GM12873 (cell line): ENCODE data around the gene CDC7.

Experiments used
- TF ChIP-seq, protein P1 (sequence below): IDR thresholded peaks from 2 replicates; pipeline ENCODE4 v1.5.1; 2012; ENCODE audit warnings: low read depth, mild to moderate bottlenecking, moderate library complexity, low read length, control low read depth; ENCODE audit not compliant: insufficient read depth; ENCODE audit errors: missing control alignments

CDC7 gene

DNA sequence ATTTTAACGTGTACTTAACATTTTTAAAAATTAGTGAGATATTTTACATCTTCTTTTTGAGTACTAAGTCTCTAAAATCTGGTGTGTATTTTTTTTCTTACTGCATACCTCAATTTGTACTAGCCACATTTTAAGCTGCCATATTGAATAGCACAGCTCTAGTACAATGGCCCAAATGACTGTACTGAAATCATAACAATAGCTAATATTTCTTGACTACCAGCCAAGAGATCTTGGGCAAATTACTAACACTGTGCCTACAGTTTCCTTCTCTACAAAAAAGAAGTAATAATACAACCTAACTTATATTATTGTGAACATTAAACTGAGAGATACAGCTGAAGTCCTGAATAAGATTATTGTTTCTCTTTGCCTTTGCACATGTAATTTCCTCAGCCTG, 57.2 kb downstream of the CDC7 start:
- TF ChIP-seq, protein P1, sequence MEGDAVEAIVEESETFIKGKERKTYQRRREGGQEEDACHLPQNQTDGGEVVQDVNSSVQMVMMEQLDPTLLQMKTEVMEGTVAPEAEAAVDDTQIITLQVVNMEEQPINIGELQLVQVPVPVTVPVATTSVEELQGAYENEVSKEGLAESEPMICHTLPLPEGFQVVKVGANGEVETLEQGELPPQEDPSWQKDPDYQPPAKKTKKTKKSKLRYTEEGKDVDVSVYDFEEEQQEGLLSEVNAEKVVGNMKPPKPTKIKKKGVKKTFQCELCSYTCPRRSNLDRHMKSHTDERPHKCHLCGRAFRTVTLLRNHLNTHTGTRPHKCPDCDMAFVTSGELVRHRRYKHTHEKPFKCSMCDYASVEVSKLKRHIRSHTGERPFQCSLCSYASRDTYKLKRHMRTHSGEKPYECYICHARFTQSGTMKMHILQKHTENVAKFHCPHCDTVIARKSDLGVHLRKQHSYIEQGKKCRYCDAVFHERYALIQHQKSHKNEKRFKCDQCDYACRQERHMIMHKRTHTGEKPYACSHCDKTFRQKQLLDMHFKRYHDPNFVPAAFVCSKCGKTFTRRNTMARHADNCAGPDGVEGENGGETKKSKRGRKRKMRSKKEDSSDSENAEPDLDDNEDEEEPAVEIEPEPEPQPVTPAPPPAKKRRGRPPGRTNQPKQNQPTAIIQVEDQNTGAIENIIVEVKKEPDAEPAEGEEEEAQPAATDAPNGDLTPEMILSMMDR, result no peak

DNA sequence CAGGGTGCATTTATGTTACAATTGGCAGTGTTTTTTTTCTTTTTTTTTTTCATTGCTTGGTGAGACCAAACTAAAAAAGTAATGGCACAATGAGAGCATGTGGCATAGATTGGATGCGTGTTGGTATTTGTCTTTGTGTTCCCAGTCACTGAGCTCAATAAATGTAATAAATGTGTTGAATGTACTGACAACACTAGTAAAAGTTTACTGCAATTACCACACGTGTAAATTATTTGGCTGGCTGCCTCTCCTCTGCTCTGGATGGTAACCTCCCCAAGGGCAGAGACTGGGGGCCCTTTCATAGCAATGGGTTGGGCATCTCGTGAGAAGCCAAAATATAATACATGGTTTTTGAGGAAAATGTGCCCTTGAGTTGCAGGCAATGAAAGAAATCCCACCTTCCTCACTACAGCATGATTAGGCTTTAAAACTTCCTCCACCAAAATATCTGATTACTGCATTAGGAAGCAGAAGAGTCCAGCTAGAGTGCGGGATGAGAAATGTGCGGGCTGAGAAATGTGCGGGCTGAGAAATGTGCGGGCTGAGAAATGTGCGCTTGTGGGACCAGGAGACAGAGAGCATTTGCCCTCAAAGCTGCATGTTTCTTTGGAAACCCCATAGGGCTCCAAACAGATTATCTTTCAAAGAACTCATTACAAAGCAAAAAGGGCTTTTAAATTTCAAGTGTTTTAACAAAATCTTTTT, 58.5 kb downstream of the CDC7 start:
- TF ChIP-seq, protein P1, result no peak

DNA sequence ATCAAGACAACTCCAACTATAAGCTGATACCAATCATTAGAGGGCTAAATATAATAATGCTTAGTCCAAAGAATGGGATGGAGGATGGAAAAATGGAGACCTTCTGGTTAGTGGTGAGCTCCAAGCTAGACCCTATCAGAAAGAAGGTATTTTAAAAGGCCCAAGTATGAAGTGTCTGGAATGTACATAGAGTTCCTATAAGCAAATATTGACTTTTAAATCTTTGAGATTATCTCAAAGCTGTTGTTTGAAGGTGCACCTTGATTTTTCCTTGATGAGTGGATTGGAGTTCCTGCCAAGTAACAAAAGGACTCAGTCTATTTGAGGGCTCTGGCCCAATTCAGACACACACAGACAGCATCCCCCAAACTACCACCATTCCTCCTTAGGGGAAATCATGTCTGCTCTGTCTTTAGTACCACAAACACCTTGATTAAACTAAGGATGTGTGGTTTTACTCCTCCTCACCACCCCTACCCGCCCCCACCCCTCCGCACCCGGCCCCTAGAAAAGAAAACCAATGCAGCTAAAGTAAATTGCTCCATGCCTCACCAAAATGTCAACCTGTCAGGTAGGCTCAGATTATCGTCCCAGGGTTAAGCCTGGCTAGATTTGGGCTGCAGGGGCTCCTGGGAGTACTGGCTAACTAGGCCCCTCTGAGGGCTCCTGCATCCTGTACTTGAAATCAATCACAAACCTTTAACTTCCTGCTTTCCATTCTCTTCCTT, 59.4 kb downstream of the CDC7 start:
- TF ChIP-seq, protein P1, result no peak

DNA sequence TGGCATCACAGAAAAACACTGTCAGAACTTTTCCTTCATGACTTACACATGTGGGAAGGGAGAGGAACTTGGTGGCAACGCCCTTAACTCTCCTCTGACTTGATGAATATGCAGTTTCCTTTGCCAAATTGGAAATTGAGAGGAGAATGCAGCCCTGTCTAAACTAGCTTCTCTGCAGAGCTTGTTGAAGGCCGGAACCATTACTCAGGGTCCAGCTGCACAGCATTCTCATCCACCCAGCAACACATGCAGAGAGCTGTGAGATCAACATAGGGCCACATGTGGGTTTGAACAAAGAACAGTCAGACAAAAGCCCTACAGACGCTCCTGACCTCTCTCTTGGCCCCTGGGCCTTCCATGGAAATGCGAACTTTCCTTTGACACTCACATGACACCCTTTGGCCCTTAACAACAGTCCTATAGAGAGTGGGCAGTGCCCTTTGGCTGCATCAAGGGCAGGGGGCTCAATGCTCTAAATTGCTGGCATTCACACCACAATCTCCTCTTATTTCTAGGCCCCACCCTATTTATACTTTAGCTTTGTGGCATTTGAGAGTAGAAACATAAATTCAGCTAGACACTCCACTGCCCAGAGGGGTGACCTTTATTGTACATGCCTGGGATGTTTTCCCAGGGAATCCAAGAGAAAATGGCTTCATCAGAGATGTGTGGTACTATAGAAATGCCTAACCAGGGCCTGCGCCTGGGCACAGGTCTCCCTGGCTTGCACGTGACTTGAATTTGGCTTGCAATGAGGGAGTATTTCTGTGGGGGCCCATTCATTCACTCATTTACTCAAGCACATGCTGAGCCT, 64.4 kb downstream of the CDC7 start:
- TF ChIP-seq, protein P1, result no peak

DNA sequence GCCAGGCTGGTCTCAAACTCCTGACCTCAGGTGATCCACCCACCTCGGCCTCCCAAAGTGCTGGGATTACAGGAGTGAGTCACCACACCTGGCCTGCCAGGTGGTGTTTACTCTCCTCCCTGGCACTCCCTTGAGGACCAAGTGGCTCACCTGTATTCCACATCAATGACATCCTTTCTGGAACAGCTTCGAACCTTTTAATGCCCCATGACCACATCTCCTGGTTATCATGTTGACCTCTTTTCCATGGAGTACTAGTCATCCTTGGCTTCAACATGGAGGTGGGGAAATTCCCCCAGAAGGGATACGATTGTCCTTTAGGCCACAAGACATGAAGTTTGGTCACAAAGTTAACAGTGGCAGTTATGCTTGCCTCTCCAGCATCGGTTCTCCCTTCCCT, 66.9 kb downstream of the CDC7 start:
- TF ChIP-seq, protein P1, result no peak

DNA sequence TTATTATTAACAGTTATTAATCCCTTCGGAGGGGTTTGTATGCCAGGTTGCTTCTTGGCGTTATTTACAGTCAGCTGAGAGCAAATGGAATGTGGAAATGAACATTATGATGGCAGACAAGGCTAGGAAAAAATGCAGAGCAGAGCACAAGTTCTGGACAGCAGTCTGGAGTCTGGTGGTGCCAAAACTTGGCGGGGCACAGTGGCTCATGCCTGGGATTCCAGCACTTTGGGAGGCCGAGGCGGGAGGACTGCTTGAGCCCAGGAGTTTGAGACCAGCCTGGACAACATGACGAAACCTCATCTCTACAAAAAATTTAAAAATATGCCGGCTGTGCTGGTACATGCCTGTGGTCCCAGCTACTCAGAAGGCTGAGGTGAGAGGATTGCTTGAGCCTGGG, 67.6 kb downstream of the CDC7 start:
- TF ChIP-seq, protein P1, result no peak
